Smooth muscle cell (in vitro differentiated cells): ENCODE data around the gene CCDC60. TPM values are rescaled to one million over a fixed set of nuclear protein-coding genes. Genes with fewer than 3 reads are reported as not detected.
"Not testable (repeated sequence)": the region's sequence is repeated elsewhere in the genome, so short reads cannot be mapped to it uniquely, and the experiment has no call there.

Experiments used
- DNase-seq: peaks from one replicate; lab custom pipeline; 2025; ENCODE audit not compliant: unreplicated experiment; lab: John Stamatoyannopoulos, UW
- H2AFZ ChIP-seq: fragments of 200-600 bp; sonication (generic); 2 replicates; pipeline ENCODE4 v1.6.0; 2016; ENCODE audit warnings: antibody characterized with exemption, low read depth, mild to moderate bottlenecking
- H3F3A ChIP-seq: fragments of 200-600 bp; sonication (generic); 2 replicates; pipeline ENCODE4 v1.6.0; 2017; ENCODE audit warnings: antibody characterized with exemption, low read depth
- H3K27ac ChIP-seq: fragments of 200-600 bp; sonication (generic); 2 replicates; pipeline ENCODE4 v1.5.1; 2016; ENCODE audit warnings: low read depth, mild to moderate bottlenecking
- H3K27me3 ChIP-seq: fragments of 200-600 bp; sonication (generic); 2 replicates; pipeline ENCODE4 v1.6.1; 2016; ENCODE audit warnings: low read depth, mild to moderate bottlenecking
- H3K36me3 ChIP-seq: fragments of 200-600 bp; sonication (generic); 2 replicates; pipeline ENCODE4 v1.5.1; 2016; ENCODE audit warnings: low read depth
- H3K4me1 ChIP-seq: fragments of 200-600 bp; sonication (generic); 2 replicates; pipeline ENCODE4 v1.5.1; 2016; ENCODE audit warnings: low read depth
- H3K4me2 ChIP-seq: fragments of 200-600 bp; sonication (generic); 2 replicates; pipeline ENCODE4 v1.6.0; 2016; ENCODE audit warnings: mild to moderate bottlenecking
- H3K4me3 ChIP-seq: fragments of 200-600 bp; sonication (generic); 2 replicates; pipeline ENCODE4 v1.5.1; 2016; ENCODE audit warnings: mild to moderate bottlenecking
- H3K79me2 ChIP-seq: fragments of 200-600 bp; sonication (generic); 2 replicates; pipeline ENCODE4 v1.6.0; 2016; ENCODE audit warnings: low read depth, mild to moderate bottlenecking
- H3K9ac ChIP-seq: fragments of 200-600 bp; sonication (generic); 2 replicates; pipeline ENCODE4 v1.6.0; 2016; ENCODE audit warnings: low read depth
- H3K9me3 ChIP-seq: fragments of 200-600 bp; sonication (generic); replicated peaks from 2 replicates; pipeline ENCODE4 v1.5.1; 2016; ENCODE audit warnings: low read depth
- H4K20me1 ChIP-seq: fragments of 200-600 bp; sonication (generic); 2 replicates; pipeline ENCODE4 v1.6.0; 2016; ENCODE audit warnings: low read depth
- WGBS: methylation state at CpG from one replicate; pipeline ENCODE4 v1.1.7; 2016; ENCODE audit warnings: low lambda C conversion rate; 5-methylcytosine and 5-hydroxymethylcytosine counted together
- polyA plus RNA-seq: library from polyadenylated mRNA; unstranded; fragments of >200 nt; fragmentation: Nextera tagmentation; extraction: Ambion mirVana; gene quantifications from 2 replicates; pipeline ENCODE4 v1.2.1, GENCODE V29; 2016
- total RNA-seq: library from RNA; depleted of rRNA; stranded (reverse); fragments of >200 nt; gene quantifications from 2 replicates; pipeline ENCODE4 v1.2.3, GENCODE V29; 2014
- TF ChIP-seq, protein P1 (sequence below): fragments of 200-600 bp; sonication (generic); IDR thresholded peaks from 2 replicates; pipeline ENCODE4 v1.5.1; 2017; ENCODE audit warnings: borderline replicate concordance, mild to moderate bottlenecking, antibody characterized with exemption; ENCODE audit not compliant: insufficient read depth, poor library complexity, severe bottlenecking

Gene CCDC60
- total and polyA plus RNA-seq, 2 experiments from 2014 or later: not detected

DNA sequence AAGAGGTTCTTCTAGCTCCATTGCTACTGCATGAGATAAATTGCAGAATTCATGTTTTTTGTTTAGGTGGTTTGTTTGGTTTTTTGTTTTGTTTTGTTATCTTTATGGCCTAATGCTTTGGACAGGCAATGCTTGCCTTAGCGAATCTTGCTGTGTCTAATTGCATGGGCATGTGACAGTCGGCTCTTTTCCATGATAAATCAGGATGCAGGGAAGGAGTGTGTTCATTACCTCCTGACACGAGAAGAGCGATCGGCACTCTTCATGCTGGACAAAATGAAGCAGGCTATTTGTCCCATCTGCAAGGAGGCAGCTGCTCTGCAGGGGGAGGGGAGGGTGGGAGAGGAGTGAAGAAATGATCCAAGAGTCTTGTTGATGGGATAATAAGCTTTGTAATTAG, 6.5 kb downstream of the CCDC60 start:
- no peak overlapping the region for H3K4me3 ChIP-seq
- H3K4me1 ChIP-seq: peaks cover 9% of the 10 kb centered on the region
- H3K9ac ChIP-seq: no peak overlapping the region
- DNase-seq: no peak
- H4K20me1 ChIP-seq: no peaks in the 10 kb centered on the region
- TF ChIP-seq, protein P1, sequence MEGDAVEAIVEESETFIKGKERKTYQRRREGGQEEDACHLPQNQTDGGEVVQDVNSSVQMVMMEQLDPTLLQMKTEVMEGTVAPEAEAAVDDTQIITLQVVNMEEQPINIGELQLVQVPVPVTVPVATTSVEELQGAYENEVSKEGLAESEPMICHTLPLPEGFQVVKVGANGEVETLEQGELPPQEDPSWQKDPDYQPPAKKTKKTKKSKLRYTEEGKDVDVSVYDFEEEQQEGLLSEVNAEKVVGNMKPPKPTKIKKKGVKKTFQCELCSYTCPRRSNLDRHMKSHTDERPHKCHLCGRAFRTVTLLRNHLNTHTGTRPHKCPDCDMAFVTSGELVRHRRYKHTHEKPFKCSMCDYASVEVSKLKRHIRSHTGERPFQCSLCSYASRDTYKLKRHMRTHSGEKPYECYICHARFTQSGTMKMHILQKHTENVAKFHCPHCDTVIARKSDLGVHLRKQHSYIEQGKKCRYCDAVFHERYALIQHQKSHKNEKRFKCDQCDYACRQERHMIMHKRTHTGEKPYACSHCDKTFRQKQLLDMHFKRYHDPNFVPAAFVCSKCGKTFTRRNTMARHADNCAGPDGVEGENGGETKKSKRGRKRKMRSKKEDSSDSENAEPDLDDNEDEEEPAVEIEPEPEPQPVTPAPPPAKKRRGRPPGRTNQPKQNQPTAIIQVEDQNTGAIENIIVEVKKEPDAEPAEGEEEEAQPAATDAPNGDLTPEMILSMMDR: no peak
- no peaks in the 10 kb centered on the region for H3F3A ChIP-seq
- no peaks in the 10 kb centered on the region for H3K79me2 ChIP-seq
- 89% methylated on average over 5 of the region's 5 CpGs for WGBS
- no peaks in the 10 kb centered on the region for H3K36me3 ChIP-seq
- H2AFZ ChIP-seq: no peak overlapping the region
- H3K27me3 ChIP-seq: no peaks in the 10 kb centered on the region
- H3K9me3 ChIP-seq: no peaks in the 10 kb centered on the region
- no peak overlapping the region for H3K27ac ChIP-seq
- no peak overlapping the region for H3K4me2 ChIP-seq

DNA sequence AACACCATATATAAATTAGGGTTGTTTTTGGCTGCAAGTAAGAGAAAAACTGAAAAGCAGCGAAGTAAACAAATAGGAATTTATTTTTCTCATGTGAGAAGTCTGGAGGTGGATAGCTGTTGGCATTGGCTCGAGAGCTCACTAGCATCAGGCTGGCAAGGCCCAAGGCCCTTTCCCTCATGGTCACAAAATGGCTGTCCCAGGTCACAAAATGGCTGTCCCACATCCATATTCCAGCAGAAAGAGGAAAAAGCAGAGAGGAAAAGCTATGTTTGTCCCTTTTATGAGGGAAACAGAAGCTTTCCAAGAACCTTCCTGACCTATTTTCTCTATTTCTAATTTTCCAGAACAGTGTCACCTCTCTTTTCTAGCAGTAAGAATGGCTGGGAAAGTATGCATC, 7.5 kb downstream of the CCDC60 start:
- H3K9me3 ChIP-seq: no peaks in the 10 kb centered on the region
- 78% methylated on average over 2 of the region's 2 CpGs for WGBS
- no peak overlapping the region for H3K4me2 ChIP-seq
- TF ChIP-seq, protein P1: no peak
- no peak for DNase-seq
- H3K9ac ChIP-seq: no peak overlapping the region
- no peak overlapping the region for H2AFZ ChIP-seq
- H3K79me2 ChIP-seq: no peaks in the 10 kb centered on the region
- no peak overlapping the region for H3K4me3 ChIP-seq
- H3K36me3 ChIP-seq: no peaks in the 10 kb centered on the region
- H3K27me3 ChIP-seq: no peaks in the 10 kb centered on the region
- no peak overlapping the region for H3K27ac ChIP-seq
- peaks cover 9% of the 10 kb centered on the region for H3K4me1 ChIP-seq
- H3F3A ChIP-seq: no peaks in the 10 kb centered on the region
- no peaks in the 10 kb centered on the region for H4K20me1 ChIP-seq

DNA sequence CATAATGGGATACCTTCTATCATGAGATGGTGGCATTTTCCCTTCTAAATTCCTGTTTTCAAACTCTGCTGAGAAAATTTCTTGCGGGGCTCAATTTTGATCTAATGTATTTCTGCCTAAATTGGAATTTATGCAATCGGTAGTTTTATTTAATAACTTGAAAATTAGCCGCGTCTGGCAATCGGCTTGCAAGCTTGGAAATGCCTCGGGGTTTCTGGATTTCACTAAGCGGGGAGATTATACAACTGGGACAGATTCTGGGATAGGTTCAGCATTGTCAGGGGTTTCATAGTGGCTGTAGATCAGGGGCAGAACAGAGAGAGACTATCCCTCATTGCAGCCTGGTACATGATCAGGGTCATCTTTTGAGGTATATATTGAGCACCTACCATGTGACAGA, 8.6 kb downstream of the CCDC60 start:
- TF ChIP-seq, protein P1: no peak
- H3K4me1 ChIP-seq: peaks cover 9% of the 10 kb centered on the region
- H3K27ac ChIP-seq: no peak overlapping the region
- no peaks in the 10 kb centered on the region for H3K27me3 ChIP-seq
- H3K9ac ChIP-seq: no peak overlapping the region
- no peak overlapping the region for H3K4me2 ChIP-seq
- no peaks in the 10 kb centered on the region for H4K20me1 ChIP-seq
- 89% methylated on average over 7 of the region's 7 CpGs for WGBS
- no peaks in the 10 kb centered on the region for H3F3A ChIP-seq
- H2AFZ ChIP-seq: no peak overlapping the region
- no peak for DNase-seq
- H3K36me3 ChIP-seq: no peaks in the 10 kb centered on the region
- no peak overlapping the region for H3K4me3 ChIP-seq
- no peaks in the 10 kb centered on the region for H3K9me3 ChIP-seq
- no peaks in the 10 kb centered on the region for H3K79me2 ChIP-seq

DNA sequence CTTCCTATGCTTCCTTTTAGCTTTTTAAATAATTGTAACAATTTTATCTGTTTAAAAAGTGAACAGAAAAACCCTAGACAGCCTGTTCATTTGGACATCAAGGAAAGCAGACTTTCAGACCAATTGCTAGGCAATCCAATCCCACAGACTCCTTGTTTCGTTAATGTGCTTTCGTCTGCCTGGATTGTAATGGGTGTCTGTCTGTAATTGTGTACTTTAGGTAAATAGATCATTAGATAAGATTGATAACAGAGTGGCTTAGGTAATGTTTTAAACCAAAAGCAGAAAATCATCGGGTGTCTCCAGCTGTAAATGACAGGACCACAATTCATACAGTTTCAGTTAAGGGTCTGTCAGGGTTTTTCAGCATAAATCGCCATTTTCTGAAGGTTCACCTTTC, 19.6 kb downstream of the CCDC60 start:
- no peak for DNase-seq
- H4K20me1 ChIP-seq: no peaks in the 10 kb centered on the region
- H3K27ac ChIP-seq: no peak overlapping the region
- TF ChIP-seq, protein P1: no peak
- no peaks in the 10 kb centered on the region for H3K79me2 ChIP-seq
- H2AFZ ChIP-seq: no peak overlapping the region
- no peaks in the 10 kb centered on the region for H3K9me3 ChIP-seq
- H3K4me1 ChIP-seq: no peaks in the 10 kb centered on the region
- no peaks in the 10 kb centered on the region for H3K36me3 ChIP-seq
- no peak overlapping the region for H3K9ac ChIP-seq
- H3K27me3 ChIP-seq: no peaks in the 10 kb centered on the region
- no peak overlapping the region for H3K4me2 ChIP-seq
- no peak overlapping the region for H3K4me3 ChIP-seq
- 68% methylated on average over 4 of the region's 4 CpGs for WGBS
- no peaks in the 10 kb centered on the region for H3F3A ChIP-seq

DNA sequence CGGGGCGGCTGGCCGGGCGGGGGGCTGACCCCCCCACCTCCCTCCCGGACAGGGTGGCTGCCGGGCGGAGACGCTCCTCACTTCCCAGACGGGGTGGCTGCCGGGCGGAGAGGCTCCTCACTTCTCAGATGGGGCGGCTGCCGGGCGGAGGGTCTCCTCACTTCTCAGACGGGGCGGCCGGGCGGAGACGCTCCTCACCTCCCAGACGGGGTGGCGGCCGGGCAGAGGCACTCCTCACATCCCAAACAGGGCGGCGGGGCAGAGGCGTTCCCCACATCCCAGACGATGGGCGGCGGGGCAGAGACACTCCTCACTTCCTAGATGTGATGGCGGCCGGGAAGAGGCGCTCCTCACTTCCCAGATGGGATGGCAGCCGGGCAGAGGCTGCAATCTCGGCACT, 25.8 kb downstream of the CCDC60 start:
- not testable (repeated sequence) for H4K20me1 ChIP-seq, H3K4me2 ChIP-seq, H2AFZ ChIP-seq, H3K9me3 ChIP-seq, H3F3A ChIP-seq, H3K4me3 ChIP-seq, H3K27ac ChIP-seq, H3K27me3 ChIP-seq, DNase-seq, H3K36me3 ChIP-seq, H3K79me2 ChIP-seq, H3K9ac ChIP-seq
- H3K4me1 ChIP-seq: peaks cover 19% of the 10 kb centered on the region
- WGBS: 88% methylated on average over 13 of the region's 33 CpGs
